GM20000 (cell line): Measurements from ENCODE around the gene ADAMTSL1.
"Not testable (repeated sequence)": the region's sequence is repeated elsewhere in the genome, so short reads cannot be mapped to it uniquely, and the experiment has no call there.

Source experiments
- DNase-seq: peaks from one replicate; pipeline ENCODE4 v3.0.0; 2012; ENCODE audit warnings: low spot score
- TF ChIP-seq, protein P1 (sequence below): IDR thresholded peaks from 2 replicates; pipeline ENCODE4 v1.5.1; 2012; ENCODE audit warnings: mild to moderate bottlenecking, control low read depth; ENCODE audit errors: extremely low read depth, missing control alignments

The ADAMTSL1 gene

DNA sequence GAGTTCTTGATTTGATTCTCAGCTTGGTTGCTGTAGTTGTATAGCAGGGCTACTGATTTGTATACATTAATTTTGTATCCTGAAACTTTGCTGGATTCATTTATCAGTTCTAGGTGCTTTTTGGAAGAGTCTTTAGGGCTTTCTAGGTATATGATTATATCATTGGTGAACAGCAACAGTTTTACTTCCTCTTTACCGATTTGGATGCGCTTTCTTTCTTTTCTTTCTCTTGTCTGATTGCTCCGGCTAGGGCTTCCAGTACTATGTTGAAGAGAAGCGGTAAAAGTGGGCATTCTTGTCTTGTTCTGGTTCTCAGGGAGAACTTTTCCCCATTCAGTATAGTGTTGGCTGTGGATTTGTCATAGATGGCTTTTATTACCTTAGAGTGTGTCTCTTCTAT, 400.1 kb downstream of the ADAMTSL1 start:
- TF ChIP-seq, protein P1, sequence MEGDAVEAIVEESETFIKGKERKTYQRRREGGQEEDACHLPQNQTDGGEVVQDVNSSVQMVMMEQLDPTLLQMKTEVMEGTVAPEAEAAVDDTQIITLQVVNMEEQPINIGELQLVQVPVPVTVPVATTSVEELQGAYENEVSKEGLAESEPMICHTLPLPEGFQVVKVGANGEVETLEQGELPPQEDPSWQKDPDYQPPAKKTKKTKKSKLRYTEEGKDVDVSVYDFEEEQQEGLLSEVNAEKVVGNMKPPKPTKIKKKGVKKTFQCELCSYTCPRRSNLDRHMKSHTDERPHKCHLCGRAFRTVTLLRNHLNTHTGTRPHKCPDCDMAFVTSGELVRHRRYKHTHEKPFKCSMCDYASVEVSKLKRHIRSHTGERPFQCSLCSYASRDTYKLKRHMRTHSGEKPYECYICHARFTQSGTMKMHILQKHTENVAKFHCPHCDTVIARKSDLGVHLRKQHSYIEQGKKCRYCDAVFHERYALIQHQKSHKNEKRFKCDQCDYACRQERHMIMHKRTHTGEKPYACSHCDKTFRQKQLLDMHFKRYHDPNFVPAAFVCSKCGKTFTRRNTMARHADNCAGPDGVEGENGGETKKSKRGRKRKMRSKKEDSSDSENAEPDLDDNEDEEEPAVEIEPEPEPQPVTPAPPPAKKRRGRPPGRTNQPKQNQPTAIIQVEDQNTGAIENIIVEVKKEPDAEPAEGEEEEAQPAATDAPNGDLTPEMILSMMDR, result no peak
- no peak for DNase-seq

DNA sequence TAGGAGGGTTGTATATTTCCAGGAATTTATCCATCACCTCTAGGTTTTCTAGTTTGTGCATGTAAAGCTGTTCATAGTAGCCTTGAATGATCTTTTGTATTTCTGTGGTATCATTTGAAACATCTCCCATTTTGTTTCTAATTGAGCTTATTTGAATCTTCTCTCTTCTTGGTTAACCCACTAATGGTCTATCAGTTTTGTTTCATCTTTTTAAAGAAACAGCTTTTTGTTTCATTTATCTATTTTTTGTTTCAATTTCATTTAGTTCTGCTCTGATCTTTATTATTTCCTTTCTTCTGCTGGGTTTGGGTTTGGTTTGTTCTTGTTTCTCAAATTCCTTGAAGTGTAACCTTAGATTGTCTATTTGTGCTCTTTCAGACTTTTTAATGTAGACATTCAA, 401.0 kb downstream of the ADAMTSL1 start:
- not testable (repeated sequence) for DNase-seq

DNA sequence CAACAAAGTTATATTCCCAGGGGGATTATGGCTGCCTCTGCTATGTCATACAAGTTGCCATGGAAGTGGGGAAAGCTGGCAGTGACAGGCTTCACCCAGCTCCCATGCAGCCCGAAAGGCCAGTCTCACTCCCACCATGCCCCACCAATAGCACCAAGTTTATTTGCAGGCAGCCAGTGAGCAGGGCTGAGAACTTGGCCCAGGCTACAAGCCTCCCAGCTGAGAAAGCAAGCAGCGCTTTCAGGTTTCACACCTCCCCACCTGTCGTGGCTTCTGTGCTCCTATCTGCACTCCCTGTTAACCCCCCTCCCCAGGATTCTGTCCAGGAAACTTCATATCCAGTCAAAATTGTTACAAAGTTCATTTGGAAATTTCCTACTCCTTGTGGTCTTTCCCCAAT, 404.0 kb downstream of the ADAMTSL1 start:
- TF ChIP-seq, protein P1, result no peak
- DNase-seq, result no peak

DNA sequence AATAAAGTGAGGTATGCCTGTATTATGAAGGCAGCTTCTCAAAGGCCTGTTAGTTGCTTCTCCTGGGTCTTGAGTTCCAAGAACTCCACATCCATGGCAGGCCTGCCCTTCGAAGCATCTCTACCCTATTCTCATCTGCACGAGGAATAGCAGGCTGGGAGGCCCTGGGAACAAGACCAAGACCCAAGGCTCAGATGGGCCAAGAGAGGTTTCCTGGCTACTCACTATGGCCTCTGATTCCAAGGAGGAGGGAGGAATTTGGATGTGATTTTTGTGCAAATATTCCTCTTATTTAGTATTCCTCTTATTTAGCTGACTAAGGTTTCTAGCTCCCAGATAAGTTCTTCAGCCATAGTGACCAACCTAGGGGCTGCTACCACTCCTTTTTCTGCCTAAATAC, 407.8 kb downstream of the ADAMTSL1 start:
- DNase-seq, result no peak
- TF ChIP-seq, protein P1, result no peak

DNA sequence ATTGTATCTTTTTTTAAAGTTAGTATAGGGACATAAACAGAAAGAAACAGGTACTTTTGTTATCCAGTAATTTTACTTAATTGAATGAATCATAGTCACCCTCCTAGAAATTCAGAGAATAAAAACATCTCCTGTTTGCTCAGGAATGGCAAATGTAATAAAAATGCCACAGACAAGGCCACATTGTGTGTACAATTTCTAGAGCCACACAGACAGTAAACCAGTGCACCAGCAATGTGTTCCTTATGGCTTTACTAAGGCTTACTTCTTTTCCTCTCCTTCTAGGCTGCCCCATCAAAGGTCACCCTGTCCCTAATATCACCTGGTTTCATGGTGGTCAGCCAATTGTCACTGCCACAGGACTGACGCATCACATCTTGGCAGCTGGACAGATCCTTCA, 413.6 kb downstream of the ADAMTSL1 start:
- DNase-seq, result no peak
- TF ChIP-seq, protein P1, result no peak

- no peak for DNase-seq
- TF ChIP-seq, protein P1, result no peak
These were observed 414.3 kb downstream of the ADAMTSL1 start for GRCh38 chr9:18888290-18888689.

- no peak for DNase-seq
- TF ChIP-seq, protein P1, result no peak
These were observed 415.6 kb downstream of the ADAMTSL1 start for GRCh38 chr9:18889550-18889949.

- no peak for DNase-seq
- TF ChIP-seq, protein P1, result no peak
These were observed 416.4 kb downstream of the ADAMTSL1 start for GRCh38 chr9:18890372-18890771.
